B cell (primary cell): ENCODE results near the gene CLCN2.

Experiments used
- EZH2 ChIP-seq: IDR thresholded peaks from 2 replicates; pipeline ENCODE4 v1.6.1; 2012; ENCODE audit warnings: borderline replicate concordance, low read depth, mild to moderate bottlenecking, moderate library complexity, low read length; ENCODE audit not compliant: insufficient read depth, poor library complexity, severe bottlenecking
- TF ChIP-seq, protein P1 (sequence below): fragments of 200-600 bp; IDR thresholded peaks from one replicate; pipeline ENCODE4 v1.8.0; 2022; ENCODE audit warnings: antibody characterized with exemption, mild to moderate bottlenecking

DNA sequence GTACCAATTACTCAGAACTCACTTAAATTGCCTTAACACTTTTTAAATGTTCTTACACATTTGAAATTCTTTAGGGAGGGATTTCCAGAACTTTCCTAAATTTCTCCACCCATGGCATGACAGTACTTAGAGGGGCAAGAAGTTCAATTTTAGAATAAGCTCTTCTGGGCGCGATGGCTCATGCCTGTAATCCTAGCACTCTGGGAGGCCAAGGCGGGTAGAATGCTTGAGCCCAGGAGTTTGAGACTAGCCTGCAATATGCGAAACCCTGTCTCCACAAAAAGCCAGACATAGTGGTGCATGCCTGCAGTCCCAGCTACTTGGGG lies 13.4 kb downstream of the CLCN2 start:
- TF ChIP-seq, protein P1, sequence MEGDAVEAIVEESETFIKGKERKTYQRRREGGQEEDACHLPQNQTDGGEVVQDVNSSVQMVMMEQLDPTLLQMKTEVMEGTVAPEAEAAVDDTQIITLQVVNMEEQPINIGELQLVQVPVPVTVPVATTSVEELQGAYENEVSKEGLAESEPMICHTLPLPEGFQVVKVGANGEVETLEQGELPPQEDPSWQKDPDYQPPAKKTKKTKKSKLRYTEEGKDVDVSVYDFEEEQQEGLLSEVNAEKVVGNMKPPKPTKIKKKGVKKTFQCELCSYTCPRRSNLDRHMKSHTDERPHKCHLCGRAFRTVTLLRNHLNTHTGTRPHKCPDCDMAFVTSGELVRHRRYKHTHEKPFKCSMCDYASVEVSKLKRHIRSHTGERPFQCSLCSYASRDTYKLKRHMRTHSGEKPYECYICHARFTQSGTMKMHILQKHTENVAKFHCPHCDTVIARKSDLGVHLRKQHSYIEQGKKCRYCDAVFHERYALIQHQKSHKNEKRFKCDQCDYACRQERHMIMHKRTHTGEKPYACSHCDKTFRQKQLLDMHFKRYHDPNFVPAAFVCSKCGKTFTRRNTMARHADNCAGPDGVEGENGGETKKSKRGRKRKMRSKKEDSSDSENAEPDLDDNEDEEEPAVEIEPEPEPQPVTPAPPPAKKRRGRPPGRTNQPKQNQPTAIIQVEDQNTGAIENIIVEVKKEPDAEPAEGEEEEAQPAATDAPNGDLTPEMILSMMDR, result no peak
- TF ChIP-seq EZH2, result no peak
